HG03175 (cell line): ENCODE data around the gene PSMB3.
"Not testable (repeated sequence)": the region's sequence is repeated elsewhere in the genome, so short reads cannot be mapped to it uniquely, and the experiment has no call there.

ENCODE experiments used
- ATAC-seq: cut with Tn5 transposase; IDR thresholded peaks from one replicate; pipeline ENCODE4 v1.9.1; 2021; ENCODE audit warnings: mild to moderate bottlenecking, moderate library complexity; ENCODE audit not compliant: unreplicated experiment

The PSMB3 gene

DNA sequence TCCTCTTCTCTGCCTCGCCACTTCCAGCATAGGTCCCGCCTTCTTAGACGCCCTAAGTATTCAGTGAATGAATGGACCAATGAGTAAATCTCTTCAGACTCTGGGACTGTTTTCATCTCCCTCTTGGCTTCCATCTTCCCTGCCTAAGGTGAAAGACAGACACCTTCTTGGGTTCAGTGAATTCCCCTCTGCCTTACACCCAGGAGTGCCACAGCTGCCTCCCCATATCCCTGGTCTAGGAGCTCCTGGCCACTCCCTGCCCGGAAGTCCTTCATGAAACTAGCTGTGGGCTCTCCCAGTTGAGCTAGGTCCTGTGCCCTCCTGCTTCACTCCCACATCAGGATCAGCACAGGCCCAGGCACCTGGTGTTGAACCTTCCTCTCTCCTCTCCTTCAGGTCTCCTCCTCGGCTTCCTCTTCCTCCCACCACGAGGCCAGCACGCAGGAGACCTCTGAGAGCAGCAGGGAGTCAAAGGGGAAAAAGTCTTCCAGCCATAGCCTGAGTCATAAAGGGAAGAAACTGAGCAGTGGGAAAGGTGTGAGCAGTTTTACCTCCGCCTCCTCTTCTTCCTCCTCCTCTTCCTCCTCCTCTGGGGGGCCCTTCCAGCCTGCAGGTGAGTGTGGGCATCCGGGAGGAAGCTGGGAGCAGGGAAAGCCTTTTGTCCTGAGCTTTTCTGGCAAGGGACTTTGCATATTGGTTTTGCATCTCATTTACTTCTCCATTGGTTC is 37.2 kb upstream of the PSMB3 start:
- ATAC-seq = no peak

GRCh38 chr17:38716368-38717005 is 36.1 kb upstream of the PSMB3 start:
- ATAC-seq = no peak

DNA sequence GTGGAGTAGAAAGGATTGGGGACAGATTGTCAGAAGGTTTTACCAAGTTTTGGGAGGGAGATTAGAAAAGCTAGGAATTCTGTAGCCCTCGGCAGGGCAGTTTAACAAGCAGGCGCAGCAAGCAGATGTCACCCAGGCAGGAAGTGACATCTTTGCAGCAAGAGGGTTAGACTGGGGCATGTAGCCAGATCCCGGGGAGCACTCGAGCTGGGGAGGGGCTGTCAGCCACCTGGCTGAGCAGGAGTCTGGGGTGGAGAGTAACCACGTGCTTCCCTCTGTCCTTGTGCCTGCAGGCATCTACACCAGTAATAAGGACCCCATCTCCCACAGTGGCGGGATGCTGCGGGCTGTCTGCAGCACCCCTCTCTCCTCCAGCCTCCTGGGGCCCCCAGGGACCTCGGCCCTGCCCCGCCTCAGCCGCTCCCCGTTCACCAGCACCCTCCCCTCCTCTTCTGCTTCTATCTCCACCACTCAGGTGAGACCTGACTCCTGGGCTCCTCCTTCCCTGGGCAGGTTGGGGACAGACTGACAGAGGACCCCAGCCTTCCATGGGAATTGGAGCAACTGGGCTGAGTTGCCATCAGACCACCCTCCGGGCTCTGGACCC is 35.3 kb upstream of the PSMB3 start:
- no peak for ATAC-seq

DNA sequence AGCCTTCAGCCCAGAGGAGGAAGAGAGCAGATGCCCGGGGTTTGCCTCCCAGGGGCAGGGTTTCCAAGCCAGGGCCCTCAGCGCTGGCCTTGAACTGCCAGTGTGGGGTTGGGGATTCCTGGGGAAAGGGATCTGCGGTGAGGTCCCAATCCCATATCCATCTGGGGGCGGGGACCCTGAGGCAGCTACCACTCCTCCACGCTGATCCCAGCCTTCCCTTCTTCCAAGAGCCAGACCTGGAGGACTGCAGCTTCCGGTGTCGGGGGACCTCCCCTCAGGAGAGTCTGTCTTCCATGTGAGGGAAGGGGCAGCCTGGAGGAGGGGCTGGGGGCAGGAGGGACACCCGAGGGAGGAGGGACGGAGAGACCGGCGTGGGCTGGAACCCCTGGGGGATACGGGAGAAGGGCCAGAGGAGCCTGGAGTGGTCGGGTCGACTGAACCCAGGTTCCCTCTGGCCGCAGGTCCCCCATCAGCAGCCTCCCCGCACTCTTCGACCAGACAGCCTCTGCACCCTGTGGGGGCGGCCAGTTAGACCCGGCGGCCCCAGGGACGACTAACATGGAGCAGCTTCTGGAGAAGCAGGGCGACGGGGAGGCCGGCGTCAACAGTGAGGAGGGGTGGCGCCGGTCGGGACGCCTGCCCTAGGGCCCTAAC is 33.1 kb upstream of the PSMB3 start:
- no peak for ATAC-seq

GRCh38 chr17:38719943-38720641 is 32.4 kb upstream of the PSMB3 start:
- no peak for ATAC-seq

- ATAC-seq = no peak
Observed at GRCh38 chr17:38720941-38721340, 31.6 kb upstream of the PSMB3 start.

GRCh38 chr17:38721802-38722201 is 30.7 kb upstream of the PSMB3 start:
- no peak for ATAC-seq

GRCh38 chr17:38724337-38724988 is 28.1 kb upstream of the PSMB3 start:
- no peak for ATAC-seq

DNA sequence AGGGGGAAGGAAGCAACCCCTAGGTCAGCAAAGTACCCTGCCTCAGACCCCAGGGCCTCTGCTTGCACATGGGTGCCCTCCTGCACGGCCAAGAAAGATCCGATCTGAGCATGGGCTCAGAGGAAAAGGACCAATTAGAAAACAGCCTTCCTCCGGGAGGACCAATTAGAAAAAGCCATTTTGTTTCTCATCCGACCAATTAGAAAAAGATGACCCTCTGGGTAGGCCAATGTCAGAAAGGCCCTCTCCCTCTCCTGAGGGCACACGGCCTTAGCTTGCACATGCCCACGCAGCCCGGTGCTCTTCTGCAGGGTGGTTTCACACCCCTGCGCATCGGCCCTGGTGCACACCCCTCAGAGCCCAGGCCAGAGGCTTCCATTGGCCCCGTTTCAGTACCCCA is 27.5 kb upstream of the PSMB3 start:
- no peak for ATAC-seq

- ATAC-seq = not testable (repeated sequence)
Observed at GRCh38 chr17:38726145-38726544, 26.4 kb upstream of the PSMB3 start.

GRCh38 chr17:38727736-38728135 is 24.8 kb upstream of the PSMB3 start:
- ATAC-seq = no peak

DNA sequence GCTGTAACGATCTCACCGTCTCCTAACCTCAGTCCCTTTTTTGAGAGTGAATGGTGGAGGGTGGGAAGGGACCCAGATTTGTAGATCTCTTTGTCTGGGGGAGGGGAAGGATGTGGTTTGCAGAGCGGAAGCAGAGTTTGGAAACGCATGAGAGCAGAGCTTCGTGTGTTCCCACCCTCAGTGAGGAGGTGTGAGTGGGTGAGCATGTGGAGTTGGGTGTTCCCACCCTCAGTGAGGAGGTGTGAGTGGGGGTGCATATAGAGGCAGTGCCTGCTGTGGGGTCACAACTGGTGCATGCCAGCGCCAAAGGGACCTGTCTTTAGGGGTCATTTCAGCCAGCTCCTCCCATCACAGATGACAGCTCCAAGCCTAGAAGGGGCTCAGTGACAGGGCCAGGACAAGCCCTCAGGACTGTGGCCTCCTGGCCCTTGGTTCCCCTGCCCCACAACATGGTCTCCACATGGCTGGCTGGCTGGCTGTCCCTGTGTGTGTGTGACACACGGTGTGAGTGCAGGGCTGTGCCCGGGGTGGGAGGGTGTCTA is 24.2 kb upstream of the PSMB3 start:
- ATAC-seq = no peak

GRCh38 chr17:38729368-38729885 is 23.1 kb upstream of the PSMB3 start:
- no peak for ATAC-seq

- peak; percentile 73 for ATAC-seq
Observed at GRCh38 chr17:38729886-38730525, 22.5 kb upstream of the PSMB3 start, which contains the start of gene CISD3. TSS of gene CISD3 (plus strand) at chr17:38730341. CDS start at chr17:38730359, 18 bp downstream.

DNA sequence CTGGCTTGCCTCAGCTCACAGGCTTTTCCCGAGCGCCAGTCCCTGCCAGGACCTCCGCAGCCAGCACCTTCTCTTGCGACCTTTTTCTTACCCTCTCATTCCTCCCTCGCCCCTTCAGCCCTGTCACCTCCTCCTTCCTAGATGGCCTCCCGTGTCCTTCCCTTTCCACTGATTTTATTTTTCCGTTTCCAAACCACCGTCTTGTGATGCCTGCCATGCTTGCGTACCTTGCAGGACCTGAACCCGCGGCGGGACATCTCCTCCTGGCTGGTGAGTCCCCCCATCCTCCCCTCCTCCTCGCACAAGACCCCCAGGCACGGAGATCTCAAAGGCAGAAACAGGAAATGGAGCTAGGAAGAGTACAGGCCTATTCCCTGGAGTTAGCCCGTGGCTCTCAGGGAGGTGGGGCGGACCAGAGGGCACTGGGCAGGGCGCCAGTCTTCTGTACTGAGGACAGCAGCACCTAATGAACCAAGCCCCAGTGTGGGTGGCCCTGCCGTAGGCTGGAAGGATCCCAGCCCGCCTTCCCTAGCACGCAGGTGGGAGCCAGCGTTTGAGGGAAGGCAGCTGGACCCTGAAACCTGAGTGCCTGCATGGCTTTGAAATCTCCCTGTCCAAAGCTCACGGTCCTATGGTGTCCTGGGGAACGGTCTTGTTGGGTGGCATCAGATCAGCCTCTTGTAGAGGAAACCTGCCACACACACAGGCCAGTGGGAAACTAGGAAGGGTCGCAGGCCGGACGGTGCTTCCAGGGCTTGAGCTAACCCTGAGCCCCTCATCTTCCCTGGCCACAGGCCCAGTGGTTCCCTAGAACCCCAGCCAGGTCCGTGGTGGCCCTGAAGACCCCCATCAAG is 21.8 kb upstream of the PSMB3 start:
- no peak for ATAC-seq

DNA sequence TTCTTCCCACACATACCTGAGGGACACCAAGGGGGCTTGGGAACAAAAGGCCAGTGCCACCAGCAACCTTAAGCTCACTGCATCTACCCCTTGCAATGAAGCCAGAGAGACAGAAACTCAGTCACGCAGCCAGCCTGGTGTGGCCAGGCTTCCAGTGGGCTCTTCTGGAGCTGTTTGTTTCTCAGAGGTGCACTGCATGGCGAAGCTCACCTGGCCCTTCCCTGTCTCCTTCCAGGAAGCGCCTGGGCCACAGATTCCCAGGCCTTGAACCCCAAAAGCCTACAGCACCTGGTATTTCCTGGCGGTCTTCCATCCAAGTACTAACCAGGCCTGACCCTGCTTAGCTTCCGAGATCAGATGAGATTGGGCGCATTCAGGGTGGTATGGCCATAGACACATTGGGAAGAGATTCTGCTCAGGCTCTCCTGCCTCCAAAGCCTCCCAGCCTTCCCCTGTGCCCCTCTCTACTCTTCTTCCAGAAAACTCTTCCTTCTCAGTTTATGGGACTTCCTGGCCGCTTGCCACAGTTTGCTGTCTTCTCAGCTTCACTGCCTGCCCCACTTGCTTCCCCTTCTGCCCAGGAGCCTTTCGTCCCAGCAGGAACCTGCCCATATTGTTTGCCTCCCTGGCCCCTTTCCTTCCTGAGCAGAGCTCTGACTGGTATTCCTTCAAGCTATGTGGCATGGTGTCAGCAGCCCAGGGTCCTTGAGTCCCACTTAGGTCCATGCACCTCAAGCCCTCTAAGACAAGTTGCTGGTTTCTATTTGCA is 20.8 kb upstream of the PSMB3 start:
- no peak for ATAC-seq

DNA sequence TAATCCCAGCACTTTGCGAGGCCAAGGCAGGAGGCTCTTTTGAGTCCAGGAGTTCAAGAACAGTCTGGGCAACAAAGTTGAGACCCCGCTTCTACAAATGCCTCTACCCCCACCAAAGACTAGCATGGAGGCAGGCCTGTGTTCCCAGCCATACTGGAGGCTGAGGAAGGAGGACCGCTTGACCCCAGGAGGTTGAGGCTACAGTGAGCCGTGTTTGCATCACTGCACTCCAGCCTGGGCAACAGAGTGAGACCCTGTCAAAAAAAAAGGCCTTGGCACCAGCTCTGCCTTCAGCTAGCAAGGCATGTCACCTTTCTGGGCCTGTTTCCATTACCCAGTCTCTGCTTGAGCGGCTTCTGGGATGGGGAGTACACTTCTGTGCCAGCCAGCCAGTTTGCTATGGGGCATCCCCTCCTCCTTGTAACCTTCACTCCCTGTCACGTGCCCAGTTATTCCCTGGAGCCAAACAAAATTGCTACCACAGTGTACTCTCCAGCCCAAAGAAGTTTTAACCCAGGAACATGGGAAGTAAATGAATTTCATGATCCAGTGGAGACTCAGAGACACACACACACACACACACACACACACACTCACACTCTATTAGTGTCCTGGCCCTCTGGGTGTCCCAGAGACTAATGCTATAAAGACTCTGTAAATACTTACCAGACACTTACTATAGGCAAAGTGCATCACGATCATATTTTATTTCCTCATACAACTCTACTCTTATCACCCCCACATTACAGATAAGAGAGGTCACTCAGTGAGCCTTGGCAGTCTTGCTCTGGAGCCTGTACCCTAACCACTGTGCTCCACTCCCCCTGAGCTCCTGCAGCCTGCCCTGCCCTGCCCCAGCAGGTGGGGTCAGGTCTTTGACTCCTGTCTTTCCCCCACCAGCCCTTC is 19.9 kb upstream of the PSMB3 start:
- no peak for ATAC-seq
